Measurements from ENCODE around the gene PTPN9. TPM values are rescaled to one million over a fixed set of nuclear protein-coding genes. Genes with fewer than 3 reads are reported as not detected.

The PTPN9 gene
- total and polyA plus RNA-seq, 2 of the 13 experiments (the other 11 are each of a cell fraction or from before 2014, with no cell fraction given): 16.6 to 19.9 TPM

- TF ChIP-seq ATF3 (CRISPR knock-in tag; IDR thresholded peaks at IDR 0.05) (no peak), ZNF564 (CRISPR knock-in tag; IDR thresholded peaks at IDR 0.05) (0 out of 2 replicates have a peak, but pooled peaks have one; percentile 24), ATF7-NPFF (CRISPR knock-in tag; IDR thresholded peaks at IDR 0.05; ENCODE audit: low read depth) (peak; percentile 89), ZNF24 (IDR thresholded peaks at IDR 0.05) (no peak), BCLAF1 (IDR thresholded peaks at IDR 0.05) (no peak), ZMAT5 (CRISPR knock-in tag; IDR thresholded peaks at IDR 0.05; ENCODE audit: borderline replicate concordance, low read depth) (no peak), PHF8 (CRISPR knock-in tag; IDR thresholded peaks at IDR 0.05) (peak; percentile 92), HOXA5 (CRISPR knock-in tag; IDR thresholded peaks at IDR 0.05) (peak; percentile 65; the same call in 1 of the 2 replicates), CSRNP1 (CRISPR knock-in tag; IDR thresholded peaks at IDR 0.05) (no peak), SAP130 (CRISPR knock-in tag; IDR thresholded peaks at IDR 0.05; ENCODE audit: low read depth) (peak; percentile 86), SP2 (CRISPR knock-in tag; IDR thresholded peaks at IDR 0.05) (0 out of 2 replicates have a peak, but pooled peaks have one; percentile 26), MAX (IDR thresholded peaks at IDR 0.05) (0 out of 2 replicates have a peak, but pooled peaks have one; percentile 43), ZNF407 (CRISPR knock-in tag; IDR thresholded peaks at IDR 0.05; ENCODE audit: not compliant biosample characterization) (no peak), ZNF768 (CRISPR knock-in tag; IDR thresholded peaks at IDR 0.05) (no peak; the same call in 1 of the 2 replicates), HNRNPK (IDR thresholded peaks at IDR 0.05; ENCODE audit: low read depth, low read length, poor library complexity, severe bottlenecking) (no peak)
Observed at GRCh38 chr15:75625542-75626347, 46.6 kb upstream of the PTPN9 start, which contains the start of gene SNUPN (continued).

All from HepG2 (cell line).